Upper lobe of right lung (tissue), 1 donor: ENCODE measurements around the gene SNRPD3. TPM values are rescaled to one million over a fixed set of nuclear protein-coding genes. Genes with fewer than 3 reads are reported as not detected.

Experiments used
- ATAC-seq: fragments of 200-7000 bp; cut with Tn5 transposase; one replicate; pipeline ENCODE4 v1.9.1; 2020; ENCODE audit warnings: mild to moderate bottlenecking, moderate library complexity
- DNase-seq: peaks from one replicate; pipeline ENCODE4 v3.0.0-alpha.2; 2020
- H3K27ac ChIP-seq: fragments of 200-600 bp; one replicate; pipeline ENCODE4 v1.8.0; 2022
- H3K27me3 ChIP-seq: fragments of 200-600 bp; one replicate; pipeline ENCODE4 v1.8.0; 2022; ENCODE audit warnings: mild to moderate bottlenecking
- H3K36me3 ChIP-seq: fragments of 200-600 bp; one replicate; pipeline ENCODE4 v1.8.0; 2022
- H3K4me1 ChIP-seq: fragments of 200-600 bp; one replicate; pipeline ENCODE4 v1.8.0; 2022
- H3K4me3 ChIP-seq: fragments of 200-600 bp; one replicate; pipeline ENCODE4 v1.8.0; 2022; ENCODE audit warnings: mild to moderate bottlenecking
- H3K9me3 ChIP-seq: fragments of 200-600 bp; one replicate; pipeline ENCODE4 v1.8.0; 2022
- intact Hi-C: fragments of 100-400 bp; cut with DNase I; formaldehyde crosslinking; loops from one replicate; pipeline ENCODE4 v1.11.0; 2022
- total RNA-seq: library from RNA; stranded (reverse); fragmentation: NEBNext Ultra II Directional; extraction: Animal tissue kit (Norgen Biotek cat#: 25700); gene quantifications from one replicate; pipeline ENCODE4 v1.2.1, GENCODE V29; 2021
- TF ChIP-seq, protein P1 (sequence below): fragments of 200-600 bp; IDR thresholded peaks from one replicate; pipeline ENCODE4 v1.8.0; 2022; ENCODE audit warnings: antibody characterized with exemption
- donor health status: DM: no; HTN: yes; CAD: no; lungs with severe emphysema.

SNRPD3 gene
- total RNA-seq, 1 donor from 2014 or later: 64.5 TPM

- Histone ChIP-seq H3K27ac (no peak overlapping the region), H3K4me3 (no peak overlapping the region), H3K4me1 (peaks cover 5% of the 10 kb centered on the region), H3K9me3 (no peaks in the 10 kb centered on the region), H3K27me3 (no peaks in the 10 kb centered on the region), H3K36me3 (peaks cover 19% of the 10 kb centered on the region)
- ATAC-seq: no peak
- TF ChIP-seq, protein P1, sequence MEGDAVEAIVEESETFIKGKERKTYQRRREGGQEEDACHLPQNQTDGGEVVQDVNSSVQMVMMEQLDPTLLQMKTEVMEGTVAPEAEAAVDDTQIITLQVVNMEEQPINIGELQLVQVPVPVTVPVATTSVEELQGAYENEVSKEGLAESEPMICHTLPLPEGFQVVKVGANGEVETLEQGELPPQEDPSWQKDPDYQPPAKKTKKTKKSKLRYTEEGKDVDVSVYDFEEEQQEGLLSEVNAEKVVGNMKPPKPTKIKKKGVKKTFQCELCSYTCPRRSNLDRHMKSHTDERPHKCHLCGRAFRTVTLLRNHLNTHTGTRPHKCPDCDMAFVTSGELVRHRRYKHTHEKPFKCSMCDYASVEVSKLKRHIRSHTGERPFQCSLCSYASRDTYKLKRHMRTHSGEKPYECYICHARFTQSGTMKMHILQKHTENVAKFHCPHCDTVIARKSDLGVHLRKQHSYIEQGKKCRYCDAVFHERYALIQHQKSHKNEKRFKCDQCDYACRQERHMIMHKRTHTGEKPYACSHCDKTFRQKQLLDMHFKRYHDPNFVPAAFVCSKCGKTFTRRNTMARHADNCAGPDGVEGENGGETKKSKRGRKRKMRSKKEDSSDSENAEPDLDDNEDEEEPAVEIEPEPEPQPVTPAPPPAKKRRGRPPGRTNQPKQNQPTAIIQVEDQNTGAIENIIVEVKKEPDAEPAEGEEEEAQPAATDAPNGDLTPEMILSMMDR: no peak
- intact Hi-C loops: no loop called here
- DNase-seq: no peak
These were observed 22.8 kb downstream of the SNRPD3 start for GRCh38 chr22:24578355-24579257.

DNA sequence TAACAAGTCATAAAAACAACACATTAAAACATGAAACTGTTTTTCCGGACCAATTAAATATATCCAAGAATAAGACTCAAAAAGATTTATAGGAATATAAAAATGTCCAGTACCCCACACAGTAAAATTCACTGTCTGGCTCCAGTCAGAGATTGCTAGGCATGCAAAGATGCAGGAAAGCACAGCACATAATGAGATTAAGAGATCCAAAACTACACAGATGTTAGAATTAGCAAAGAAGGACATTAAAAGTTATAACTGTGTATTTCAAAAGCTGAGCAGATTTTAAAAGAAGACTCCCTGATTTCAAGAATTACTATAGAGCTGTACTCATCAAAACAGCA is 23.4 kb downstream of the SNRPD3 start:
- Histone ChIP-seq H3K9me3 (no peaks in the 10 kb centered on the region), H3K27ac (no peak overlapping the region), H3K36me3 (peaks cover 13% of the 10 kb centered on the region), H3K27me3 (no peaks in the 10 kb centered on the region), H3K4me3 (no peak overlapping the region), H3K4me1 (peaks cover 5% of the 10 kb centered on the region)
- intact Hi-C loops: no loop called here
- ATAC-seq: no peak
- TF ChIP-seq, protein P1: no peak
- DNase-seq: no peak

DNA sequence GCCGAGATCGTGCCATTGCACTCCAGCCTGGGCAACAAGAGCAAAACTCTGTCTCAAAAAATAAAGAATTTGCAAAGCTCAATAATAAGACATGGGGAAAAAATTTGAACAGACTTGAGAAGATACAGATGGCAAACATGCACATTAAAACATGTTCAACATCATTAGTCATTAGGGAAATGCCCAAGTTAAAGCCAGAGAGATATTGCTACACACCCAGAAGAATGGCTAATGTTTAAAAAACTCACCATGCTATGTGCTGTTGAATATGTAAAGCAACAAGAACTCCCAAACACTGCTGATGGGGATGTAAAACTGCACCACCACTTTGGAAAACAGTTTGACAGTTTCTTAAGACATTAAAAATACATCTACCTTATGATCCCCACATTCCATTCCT is 24.5 kb downstream of the SNRPD3 start:
- no peak for ATAC-seq
- TF ChIP-seq, protein P1: no peak

GRCh38 chr22:24582056-24582814 is 26.4 kb downstream of the SNRPD3 start:
- Histone ChIP-seq H3K27me3 (no peaks in the 10 kb centered on the region), H3K36me3 (peaks cover 5% of the 10 kb centered on the region), H3K27ac (no peak overlapping the region), H3K4me1 (peaks cover 5% of the 10 kb centered on the region), H3K9me3 (no peaks in the 10 kb centered on the region), H3K4me3 (no peak overlapping the region)
- ATAC-seq (no peak), DNase-seq (no peak)
- intact Hi-C loops: no loop called here
- TF ChIP-seq, protein P1: no peak

More for the DNA sequence above, 24.5 kb downstream of the SNRPD3 start:
- peaks cover 5% of the 10 kb centered on the region for H3K36me3 ChIP-seq
- H3K4me1 ChIP-seq: peaks cover 5% of the 10 kb centered on the region
- no peak overlapping the region for H3K4me3 ChIP-seq
- H3K27ac ChIP-seq: no peak overlapping the region
- DNase-seq: no peak
- H3K27me3 ChIP-seq: no peaks in the 10 kb centered on the region
- H3K9me3 ChIP-seq: no peaks in the 10 kb centered on the region
- intact Hi-C loops: no loop called here

DNA sequence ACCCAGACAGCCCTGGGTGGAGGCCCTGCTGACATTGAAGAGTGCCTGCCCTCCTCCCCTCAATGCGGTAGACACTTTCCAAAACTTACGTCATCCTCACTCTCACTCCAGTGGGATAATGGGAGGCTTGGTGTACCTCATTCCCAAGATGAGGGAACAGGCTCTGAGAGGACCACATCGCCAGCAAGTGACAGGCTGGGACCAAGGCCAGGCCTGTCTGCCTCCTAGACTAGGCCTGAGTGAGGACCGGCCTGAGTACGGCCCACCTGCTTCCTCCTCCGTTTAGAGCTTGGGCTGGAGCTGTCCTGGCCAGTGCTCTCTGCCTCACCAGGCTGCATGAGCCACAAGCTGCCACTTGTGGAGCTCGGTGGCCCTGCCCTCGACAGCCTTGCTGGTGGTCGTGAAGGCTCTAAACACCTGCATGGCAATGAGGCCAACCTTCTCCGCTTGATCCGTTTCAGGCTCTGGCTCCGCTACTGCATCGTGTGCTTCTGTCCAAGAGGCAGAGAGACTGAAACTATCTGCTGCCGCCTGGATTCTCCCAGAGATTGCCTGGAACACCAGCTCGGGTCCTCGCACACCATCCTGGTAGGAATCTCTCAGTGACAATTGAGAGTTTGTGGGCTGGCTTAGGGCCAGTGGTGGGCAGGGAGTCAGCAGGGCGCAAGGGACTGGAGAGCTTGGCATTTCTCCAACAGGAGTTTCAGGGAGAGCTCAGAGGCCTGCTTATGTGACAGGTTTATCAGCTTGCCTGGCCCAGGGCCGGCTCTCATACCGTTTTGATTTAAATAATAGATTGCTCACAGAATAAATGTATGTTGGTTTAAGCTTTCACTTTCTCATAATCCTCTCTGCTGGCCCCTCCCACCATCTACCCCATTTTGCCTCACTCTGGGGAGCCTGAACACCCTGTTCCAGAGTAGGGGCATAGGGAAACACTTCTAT is 27.7 kb downstream of the SNRPD3 start:
- intact Hi-C loops: no loop called here
- peak; percentile 22 for ATAC-seq
- Histone ChIP-seq H3K4me3 (no peak overlapping the region), H3K9me3 (no peaks in the 10 kb centered on the region), H3K27me3 (no peaks in the 10 kb centered on the region), H3K27ac (peak overlapping the region; percentile 37), H3K36me3 (no peaks in the 10 kb centered on the region), H3K4me1 (peaks cover 3% of the 10 kb centered on the region)
- TF ChIP-seq, protein P1: no peak
- no peak for DNase-seq
